GM21390 (cell line): ENCODE data around the gene CCDC9.

Experiments
- ATAC-seq: cut with Tn5 transposase; IDR thresholded peaks from one replicate; pipeline ENCODE4 v1.9.1; 2021; ENCODE audit not compliant: unreplicated experiment

The CCDC9 gene

DNA sequence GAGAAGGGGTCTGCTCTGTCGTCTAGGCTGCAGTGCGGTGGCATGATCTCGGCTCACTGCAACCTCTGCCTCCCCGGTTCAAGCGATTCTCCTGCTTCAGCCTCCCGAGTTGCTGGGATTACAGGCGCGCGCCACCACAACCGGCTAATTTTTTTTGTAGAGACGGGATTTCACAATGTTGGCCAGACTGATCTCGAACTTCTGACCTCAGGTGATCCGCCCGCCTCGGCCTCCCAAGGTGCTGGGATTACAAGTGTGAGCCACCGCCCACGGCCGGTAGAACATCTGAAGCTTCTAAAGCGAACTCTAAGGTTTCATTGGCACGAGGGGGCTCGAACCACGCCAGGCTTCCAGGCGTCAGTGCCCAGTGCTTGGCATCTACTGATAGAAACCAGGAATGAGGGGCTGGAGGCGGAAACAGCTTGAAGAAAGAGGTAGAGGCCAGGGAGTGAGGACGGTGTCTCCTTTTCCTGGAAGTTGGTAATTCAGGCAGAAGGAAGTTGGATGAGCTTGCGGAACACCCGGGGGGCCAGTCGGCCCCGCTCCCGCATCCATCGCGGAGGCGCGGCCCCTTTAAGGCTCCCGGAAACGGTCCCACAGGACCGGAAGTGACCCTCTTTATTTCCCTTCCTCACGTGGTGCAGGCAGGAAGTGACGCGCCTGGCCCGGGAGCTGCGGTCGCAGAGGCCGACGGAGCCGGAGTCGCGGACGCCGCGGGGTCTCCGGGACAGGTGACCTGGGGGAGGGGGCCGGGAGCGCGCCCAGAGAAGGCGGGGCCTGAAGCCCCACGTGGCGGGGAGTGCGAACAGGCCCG, at the start of gene CCDC9:
CCDC9 (plus strand) TSS at position 647 of the 814 bp plus-strand sequence. CDS start 1,876 bp downstream, outside the sequence.
- peak; percentile 37 for ATAC-seq

DNA sequence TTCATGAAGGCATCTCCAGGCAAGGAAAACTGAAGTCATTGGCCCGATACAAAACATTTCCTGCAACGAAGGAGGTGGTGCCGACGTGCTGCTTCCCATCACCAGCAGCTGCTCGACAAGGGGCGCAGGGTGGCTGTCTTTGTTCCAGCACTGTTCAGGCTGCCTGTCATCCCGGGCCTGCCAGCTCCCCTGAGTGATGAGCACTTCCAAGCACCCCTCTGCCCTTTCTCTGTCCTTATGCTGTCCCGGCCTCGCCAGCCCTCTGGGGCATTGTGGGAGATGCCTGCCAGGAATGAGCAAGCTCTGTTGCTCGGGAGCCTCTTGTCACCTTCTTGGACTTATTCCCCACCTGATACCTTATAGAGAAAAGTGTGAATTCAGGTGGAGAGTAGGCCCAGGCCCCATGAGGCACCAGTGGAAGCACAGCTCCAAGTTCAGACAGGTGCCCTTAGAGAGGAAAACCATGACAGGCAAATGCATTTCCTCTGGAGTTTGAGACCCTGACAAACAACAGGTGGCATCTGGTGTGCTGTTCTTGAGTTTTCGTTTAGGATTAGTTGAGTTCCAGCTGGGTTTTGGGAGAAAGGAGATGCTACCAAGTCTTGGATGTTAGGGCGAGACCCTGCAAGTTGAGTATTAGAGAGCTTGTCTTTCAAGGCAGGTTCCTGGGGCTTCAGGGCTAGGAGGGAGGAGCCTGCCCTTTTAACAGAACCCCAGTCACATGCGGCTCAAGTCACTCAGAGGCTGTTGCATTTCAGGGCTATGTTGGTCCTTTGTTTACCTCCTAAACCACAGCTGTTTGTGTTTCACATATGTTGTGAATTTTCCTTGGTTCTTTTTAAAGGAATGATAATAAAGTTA, 46.8 kb upstream of the CCDC9 start:
- ATAC-seq, result no peak

- ATAC-seq, result no peak
Observed at GRCh38 chr19:47210180-47210490, 46.2 kb upstream of the CCDC9 start.

DNA sequence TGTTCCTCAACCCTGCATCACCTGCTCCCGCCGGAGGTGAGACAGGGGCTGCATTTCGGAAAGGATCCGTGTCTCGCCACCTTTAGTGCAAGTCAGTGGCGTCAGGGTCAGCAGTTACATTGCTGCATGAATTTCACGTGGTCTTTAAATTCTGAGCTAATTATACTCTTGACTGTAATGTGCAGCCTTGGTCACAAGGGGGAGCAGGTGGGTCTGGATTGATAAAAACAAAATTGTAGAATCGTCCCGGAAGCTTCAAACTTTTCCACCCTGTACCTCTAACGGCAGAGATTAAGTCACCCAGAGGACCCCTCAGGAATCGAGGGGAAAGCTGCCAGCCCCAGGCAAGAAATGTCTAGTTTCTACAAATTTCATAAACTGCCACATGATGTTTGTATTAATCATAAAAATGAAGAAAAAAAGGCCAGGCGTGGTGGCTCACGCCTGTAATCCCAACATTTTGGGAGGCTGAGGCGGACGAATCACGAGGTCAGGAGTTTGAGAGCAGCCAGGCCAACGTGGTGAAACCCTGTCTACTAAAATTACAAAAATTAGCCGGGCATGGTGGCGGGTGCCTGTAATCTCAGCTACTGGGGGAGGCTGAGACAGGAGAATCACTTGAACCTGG, 45.5 kb upstream of the CCDC9 start:
- ATAC-seq, result no peak

DNA sequence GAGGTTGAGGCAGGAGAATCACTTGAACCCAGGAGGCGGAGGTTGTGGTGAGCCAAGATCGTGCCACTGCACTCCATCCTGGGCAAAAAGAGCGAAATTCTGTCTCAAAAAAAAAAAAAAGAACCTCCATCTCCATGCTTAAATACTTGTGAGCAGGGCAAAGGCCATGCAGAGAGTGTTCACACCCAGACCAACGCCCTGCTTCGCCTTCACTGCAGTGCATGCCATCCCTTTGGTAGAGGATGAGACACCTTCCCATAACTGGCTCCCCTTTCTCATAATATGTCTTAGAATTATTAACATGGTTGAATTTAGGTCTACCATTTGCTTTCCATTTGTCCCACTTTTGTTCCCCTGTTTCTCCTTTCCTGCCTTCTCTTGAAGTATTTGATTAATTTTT, 40.7 kb upstream of the CCDC9 start:
- no peak for ATAC-seq

DNA sequence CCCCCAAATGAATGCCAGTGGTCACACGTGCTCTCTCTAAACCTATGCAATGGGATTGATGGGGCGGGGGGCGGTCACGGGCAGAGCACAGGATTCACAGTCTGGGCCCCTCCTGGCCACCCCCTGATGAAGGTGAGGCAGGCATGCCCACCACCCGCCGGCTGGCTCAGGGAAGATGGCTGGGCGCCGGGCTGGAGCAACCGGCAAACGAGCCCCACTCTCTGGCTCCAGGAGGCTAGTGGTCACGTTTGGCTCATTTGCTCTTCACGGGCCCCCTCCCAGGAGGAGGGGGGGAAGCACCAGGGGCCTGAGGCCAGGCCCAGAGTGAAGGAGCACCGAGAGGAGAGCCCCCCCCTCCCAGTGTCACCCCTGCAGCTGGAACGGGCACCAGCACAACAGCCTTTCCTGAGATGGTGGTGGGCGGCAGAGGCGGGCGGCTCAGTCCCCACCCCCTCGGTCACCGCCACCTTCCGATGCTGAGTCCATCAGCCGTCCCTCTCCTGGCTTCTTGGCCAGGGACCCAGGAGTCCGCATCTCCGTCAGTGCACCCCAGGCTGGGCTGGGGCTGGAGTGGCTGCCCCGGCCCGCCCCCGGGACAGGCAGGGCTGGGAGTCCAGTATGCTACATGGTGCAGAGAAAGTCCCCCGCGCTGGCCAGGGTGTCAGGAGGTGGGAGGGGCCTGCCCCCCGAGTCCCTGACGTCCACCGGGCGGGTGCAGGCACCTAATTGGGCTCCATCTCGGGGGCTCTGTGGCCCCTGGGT, 35.1 kb upstream of the CCDC9 start:
- ATAC-seq, result no peak

GRCh38 chr19:47221890-47222289, 34.4 kb upstream of the CCDC9 start:
- ATAC-seq, result no peak

- ATAC-seq, result peak; percentile 32
Observed at GRCh38 chr19:47225746-47226425, 30.4 kb upstream of the CCDC9 start.

- ATAC-seq, result peak; percentile 24
Observed at GRCh38 chr19:47226426-47227351, 29.6 kb upstream of the CCDC9 start.

DNA sequence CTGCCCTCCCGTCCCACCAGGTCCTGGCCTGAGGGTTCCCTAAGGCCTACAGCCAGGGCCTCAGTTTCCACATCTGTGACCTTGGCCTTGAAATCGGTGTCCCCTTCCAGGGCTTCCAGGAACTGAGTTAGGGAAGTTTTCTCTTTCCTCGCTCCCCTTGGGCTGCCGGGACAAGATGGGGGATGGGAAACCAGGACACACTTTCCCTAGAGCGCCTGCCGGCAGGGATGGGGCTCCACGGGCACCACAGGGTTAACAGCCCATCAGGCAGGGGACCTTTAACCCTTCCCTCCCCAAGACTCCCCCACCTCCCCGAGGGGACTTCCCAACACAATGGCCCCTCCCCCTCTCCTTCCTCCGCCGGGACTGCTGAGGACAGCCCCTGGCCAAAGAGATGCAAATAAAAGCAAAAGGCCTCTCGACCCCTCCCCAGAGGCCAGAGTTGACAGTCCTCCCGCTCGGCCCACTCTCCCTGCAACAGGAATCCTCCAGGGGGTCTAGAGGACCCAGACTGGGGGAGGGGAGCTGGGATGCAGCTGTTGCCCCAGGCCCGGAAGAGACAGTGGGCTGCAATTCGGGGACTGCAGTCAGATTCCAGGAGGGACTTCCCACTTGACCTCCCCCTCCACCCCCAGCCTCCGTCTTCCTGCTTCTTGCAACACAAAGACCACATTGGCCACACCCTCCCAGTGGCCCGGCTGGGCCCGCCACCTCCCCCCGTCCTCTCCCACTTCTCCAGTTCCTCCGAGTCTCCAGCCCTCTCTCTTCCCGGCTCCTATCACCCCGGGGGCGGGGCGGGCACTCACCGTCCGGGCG, 28.8 kb upstream of the CCDC9 start:
- no peak for ATAC-seq

GRCh38 chr19:47228168-47228936, 28.0 kb upstream of the CCDC9 start:
- no peak for ATAC-seq

DNA sequence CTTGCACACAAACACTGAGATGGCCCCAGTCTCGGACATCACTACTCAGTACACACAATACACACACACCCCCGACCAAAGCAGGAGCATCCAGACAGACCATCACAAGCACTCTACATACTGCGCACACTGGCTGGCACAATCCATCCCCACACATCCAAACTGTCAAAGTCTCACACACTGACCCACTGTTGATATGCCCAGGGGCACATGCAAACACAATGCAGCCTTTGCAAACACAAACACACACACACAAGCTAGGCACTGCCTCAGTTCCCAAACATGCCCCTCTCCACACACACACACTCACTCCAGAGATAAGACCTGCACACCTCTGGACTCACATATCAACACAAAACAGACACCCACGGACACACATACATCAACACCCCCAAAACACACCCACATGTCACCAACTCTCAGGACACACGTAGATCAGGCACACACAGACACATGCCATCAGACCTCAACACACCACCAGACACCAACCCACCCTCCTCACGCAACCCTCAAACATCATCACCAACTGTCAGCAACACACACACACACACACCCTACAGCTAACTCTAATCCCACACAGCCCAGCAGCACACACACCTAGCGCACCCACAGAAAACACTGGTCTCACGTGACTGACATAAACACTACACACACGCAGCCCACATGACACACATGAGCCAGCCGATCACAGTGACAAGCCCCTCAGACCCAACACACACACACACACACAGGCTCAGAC, 27.2 kb upstream of the CCDC9 start:
- no peak for ATAC-seq

- ATAC-seq, result no peak
Observed at GRCh38 chr19:47229676-47230053, 26.7 kb upstream of the CCDC9 start.

DNA sequence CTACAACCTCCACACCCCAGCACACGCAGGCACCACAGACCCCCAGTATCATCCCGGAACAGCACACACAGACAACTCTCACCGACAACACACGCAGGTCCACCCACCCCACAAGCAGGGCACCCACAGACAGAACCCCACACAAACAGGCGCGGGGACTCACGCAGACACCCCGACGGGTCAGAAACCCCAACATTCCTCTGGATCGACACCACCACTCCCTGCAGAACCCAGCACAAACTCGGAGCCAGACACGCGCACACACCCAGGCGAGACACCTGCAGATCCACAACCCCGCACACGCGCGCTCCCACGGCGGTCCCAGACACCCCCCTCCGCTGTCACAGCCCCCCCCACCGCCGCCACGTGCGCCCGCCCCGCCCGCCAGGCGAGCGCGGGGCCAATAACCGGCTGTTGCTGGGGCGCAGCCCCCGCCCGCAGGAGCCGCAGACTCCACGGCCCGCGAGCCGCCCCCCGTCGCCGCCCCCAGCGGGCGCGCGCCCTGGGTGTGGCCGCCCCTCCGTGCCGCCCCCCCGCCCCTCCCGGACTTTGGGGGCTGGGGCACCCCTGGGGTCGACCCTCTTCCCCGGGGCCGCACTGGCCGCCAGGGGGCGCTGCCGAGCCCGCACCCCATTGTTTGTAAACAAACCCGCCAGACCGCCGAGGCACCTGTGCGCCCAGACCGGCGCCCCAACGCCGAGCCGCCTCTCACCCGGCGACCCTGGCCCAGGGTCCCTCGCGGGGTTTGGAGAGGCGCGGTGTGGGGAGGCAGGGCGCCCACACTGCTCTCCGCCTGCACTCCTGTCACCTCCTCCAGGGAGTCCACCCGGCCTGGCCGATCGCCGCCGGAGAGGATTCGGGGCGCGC, 26.0 kb upstream of the CCDC9 start:
- no peak for ATAC-seq

- no peak for ATAC-seq
Observed at GRCh38 chr19:47230921-47231214, 25.5 kb upstream of the CCDC9 start, which contains the start of gene BBC3. BBC3 (minus strand) TSS chr19:47231199; CDS start chr19:47228431, 2,768 bp downstream.
